ENCODE measurements around the gene CPOX.
"Not testable (repeated sequence)": the region's sequence is repeated elsewhere in the genome, so short reads cannot be mapped to it uniquely, and the experiment has no call there.

The CPOX gene

DNA sequence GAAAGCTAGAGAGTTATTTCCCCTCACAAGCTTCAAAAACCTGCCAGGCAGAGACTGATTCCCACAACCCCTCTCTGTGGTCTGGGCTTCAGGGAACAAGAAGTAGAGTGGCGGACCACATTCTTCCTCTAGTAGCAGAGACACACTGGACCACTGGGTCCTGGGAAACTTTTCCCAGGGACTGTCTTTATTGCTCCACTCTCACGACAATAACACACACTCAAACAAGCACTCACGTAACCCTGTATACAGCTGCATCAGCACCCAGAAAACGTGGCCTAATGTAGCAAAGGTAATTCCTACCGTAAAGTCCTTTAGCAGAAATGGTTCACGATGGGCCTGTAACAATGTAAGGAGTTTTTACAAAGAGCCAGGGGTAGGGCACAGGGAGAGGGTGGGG is 27.6 kb downstream of the CPOX start:
- no peak for DNase-seq (ENCODE audit: low spot score)
- TF ChIP-seq, protein P1, sequence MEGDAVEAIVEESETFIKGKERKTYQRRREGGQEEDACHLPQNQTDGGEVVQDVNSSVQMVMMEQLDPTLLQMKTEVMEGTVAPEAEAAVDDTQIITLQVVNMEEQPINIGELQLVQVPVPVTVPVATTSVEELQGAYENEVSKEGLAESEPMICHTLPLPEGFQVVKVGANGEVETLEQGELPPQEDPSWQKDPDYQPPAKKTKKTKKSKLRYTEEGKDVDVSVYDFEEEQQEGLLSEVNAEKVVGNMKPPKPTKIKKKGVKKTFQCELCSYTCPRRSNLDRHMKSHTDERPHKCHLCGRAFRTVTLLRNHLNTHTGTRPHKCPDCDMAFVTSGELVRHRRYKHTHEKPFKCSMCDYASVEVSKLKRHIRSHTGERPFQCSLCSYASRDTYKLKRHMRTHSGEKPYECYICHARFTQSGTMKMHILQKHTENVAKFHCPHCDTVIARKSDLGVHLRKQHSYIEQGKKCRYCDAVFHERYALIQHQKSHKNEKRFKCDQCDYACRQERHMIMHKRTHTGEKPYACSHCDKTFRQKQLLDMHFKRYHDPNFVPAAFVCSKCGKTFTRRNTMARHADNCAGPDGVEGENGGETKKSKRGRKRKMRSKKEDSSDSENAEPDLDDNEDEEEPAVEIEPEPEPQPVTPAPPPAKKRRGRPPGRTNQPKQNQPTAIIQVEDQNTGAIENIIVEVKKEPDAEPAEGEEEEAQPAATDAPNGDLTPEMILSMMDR (IDR thresholded peaks at IDR 0.05; ENCODE audit: extremely low read depth, insufficient read depth, missing control alignments) = no peak
- in situ Hi-C loops (cut with MboI; ENCODE audit: low pct_unique_long_range_greater_than_20kb, low sequenced_read_pairs, unreplicated experiment) = no loop called here

DNA sequence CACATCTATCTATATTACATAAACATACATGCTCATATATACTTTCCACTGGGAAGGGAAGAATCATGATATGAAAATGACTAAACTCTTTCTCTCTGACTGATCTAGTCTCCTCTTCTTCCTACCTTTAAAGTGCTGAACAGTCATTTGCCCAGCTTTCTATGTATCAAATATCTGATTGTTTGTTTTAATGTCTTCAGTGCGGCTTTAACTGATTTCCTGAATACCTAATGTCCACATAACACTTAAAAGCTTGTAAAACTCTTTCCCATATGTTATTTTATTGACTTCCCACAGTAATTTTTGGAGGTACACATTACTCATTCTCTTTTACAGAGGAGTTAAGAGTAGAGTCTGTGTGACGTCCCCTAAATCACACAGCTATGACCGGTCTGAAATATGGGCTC is 28.2 kb downstream of the CPOX start:
- TF ChIP-seq, protein P1 (IDR thresholded peaks at IDR 0.05; ENCODE audit: extremely low read depth, insufficient read depth, missing control alignments) = no peak
- in situ Hi-C loops (cut with MboI; ENCODE audit: low pct_unique_long_range_greater_than_20kb, low sequenced_read_pairs, unreplicated experiment) = no loop called here
- DNase-seq (ENCODE audit: low spot score) = no peak

DNA sequence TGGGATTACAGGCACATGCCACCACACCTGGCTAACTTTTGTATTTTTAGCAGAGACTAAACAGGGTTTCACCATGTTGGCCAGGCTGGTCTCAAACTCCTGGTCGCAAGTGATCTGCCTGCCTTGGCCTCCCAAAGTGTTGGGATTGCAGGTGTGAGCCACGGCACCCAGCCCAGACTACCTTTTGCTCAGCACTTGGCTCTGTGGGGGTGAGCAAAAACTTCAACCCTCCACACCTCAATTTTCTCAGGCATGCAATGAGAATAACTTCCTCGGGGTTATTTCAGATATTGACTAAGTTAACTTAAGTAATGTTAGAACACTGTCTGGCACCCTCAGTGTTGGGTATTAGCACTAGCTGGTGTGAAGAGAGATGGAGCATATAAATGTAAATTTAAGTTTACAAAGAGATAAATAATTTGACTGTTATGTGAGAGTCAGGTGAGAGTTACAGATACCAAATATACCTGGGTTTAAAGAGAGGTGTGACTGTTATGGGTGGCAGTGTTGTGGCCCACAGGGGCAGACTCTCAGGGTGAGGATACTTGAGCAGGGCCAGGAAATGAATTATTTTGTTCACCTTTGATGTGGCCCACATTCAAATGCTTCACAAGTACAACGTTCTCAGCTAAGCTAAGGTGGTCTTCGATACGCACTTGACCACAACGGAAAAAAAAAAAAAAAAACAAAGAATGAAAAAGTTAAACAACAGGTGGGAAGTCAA is 29.0 kb downstream of the CPOX start:
- TF ChIP-seq, protein P1 (IDR thresholded peaks at IDR 0.05; ENCODE audit: extremely low read depth, insufficient read depth, missing control alignments) = no peak
- in situ Hi-C loops (cut with MboI; ENCODE audit: low pct_unique_long_range_greater_than_20kb, low sequenced_read_pairs, unreplicated experiment) = loop anchor here (5.0 kb wide), 1 partner anchor 37 kb away; no protein-coding TSS in a partner anchor
- DNase-seq (ENCODE audit: low spot score) = no peak

DNA sequence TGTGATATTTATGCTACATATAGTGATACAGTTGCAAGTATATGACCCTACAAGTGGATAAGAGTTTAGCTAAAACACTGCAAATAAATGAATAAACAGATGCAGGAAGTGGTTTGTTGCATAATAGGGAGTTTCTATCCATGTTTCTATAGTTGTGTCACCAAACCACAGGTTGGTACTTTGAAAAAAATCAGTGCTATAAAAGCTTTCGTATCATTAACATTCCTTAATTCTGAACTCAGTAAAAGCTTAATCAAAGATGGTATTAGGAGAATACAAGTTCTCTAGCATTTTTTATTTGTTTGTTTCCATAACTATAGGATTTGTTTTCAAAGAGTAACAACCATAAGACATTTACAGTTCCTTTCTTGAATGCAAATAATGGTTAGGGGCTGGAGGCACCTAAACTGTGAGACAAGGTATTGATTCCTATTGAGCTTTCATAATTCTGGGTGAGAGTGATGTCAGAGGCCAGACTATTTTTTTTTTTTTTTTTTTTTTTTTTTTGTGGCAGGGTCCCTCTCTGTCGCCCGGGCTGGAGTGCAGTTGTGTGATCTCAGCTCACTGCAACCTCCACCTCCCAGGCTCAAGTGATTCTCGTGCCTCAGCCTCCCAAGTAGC is 29.6 kb downstream of the CPOX start:
- in situ Hi-C loops (cut with MboI; ENCODE audit: low pct_unique_long_range_greater_than_20kb, low sequenced_read_pairs, unreplicated experiment) = loop anchor here (5.0 kb wide), 1 partner anchor 36 kb away; no protein-coding TSS in a partner anchor
- TF ChIP-seq, protein P1 (IDR thresholded peaks at IDR 0.05; ENCODE audit: extremely low read depth, insufficient read depth, missing control alignments) = no peak
- no peak for DNase-seq (ENCODE audit: low spot score)

DNA sequence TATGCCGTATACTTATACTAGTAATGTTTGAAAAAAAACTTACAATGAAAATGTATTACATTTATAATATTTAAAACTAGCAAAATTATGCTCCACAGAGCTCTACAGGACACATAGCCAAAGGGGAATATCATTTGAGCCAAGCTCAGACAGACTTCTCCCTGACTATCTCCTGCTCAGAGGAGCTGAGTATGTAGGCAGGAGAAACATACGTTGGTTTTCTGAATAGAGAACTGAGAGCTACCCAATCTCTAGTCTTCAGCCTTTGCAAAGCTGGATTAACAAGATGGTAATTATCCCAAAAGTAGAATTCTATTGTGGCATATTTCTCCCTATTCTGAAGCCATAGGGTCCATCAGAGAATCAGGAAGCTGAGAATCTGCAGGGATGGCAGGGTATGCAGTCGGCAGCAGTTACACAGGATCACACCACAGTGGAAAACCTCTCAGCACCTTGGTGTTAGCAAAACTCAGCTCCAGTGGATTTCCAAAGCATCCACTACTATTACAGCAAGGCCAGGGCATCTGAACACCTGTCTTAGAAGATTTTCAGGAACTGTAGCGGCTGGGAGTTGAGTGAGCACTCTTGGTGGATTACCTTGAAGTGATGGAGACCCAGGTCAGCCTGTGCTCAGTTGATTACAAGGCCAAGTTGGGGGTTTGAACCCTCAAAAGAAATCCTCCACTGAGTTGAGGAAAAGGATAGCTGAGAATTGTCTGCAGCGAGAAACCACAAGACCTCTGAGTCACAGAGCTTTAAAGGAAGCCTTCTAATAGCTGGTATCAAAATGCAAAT is 31.5 kb downstream of the CPOX start:
- in situ Hi-C loops (cut with MboI; ENCODE audit: low pct_unique_long_range_greater_than_20kb, low sequenced_read_pairs, unreplicated experiment) = loop anchor here (5.0 kb wide), 1 partner anchor 35 kb away; no protein-coding TSS in a partner anchor
- TF ChIP-seq, protein P1 (IDR thresholded peaks at IDR 0.05; ENCODE audit: extremely low read depth, insufficient read depth, missing control alignments) = no peak
- DNase-seq (ENCODE audit: low spot score) = no peak

DNA sequence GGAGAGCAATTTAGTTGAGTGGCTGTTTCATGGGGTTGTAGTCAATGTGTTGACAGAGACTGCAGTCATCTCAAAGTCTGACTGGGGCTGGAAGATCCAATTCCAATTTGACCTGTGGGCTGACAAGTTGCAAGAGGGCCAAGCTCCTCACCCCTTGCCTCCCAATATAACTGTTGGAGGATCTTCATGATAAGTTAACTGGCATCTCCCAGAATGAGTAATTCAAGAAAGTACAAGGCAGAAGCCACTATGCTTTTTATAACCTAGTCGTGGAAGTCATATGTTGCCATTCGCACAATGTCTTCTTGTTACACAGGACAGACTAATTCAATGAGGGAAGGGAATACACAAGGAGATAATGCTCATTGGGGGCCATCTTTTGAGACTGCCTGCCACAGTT is 32.5 kb downstream of the CPOX start:
- in situ Hi-C loops (cut with MboI; ENCODE audit: low pct_unique_long_range_greater_than_20kb, low sequenced_read_pairs, unreplicated experiment) = loop anchor here (5.0 kb wide), 1 partner anchor 34 kb away; no protein-coding TSS in a partner anchor
- TF ChIP-seq, protein P1 (IDR thresholded peaks at IDR 0.05; ENCODE audit: extremely low read depth, insufficient read depth, missing control alignments) = no peak
- no peak for DNase-seq (ENCODE audit: low spot score)

DNA sequence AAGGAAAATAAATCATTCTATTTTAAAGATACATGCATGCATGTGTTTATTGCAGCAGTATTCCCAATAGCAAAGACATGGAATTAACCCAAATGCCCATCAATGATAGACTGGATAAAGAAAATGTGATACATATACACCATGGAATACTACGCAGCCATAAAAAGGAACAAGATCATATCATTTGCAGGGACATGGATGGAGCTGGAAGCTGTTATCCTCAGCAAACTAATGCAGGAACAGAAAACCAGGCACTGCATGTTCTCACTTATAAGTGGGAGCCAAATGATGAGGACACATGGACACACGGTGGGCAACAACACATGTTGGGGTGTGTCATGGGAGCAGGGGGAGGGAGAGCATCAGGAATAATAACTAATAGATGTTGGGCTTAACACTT is 33.6 kb downstream of the CPOX start:
- in situ Hi-C loops (cut with MboI; ENCODE audit: low pct_unique_long_range_greater_than_20kb, low sequenced_read_pairs, unreplicated experiment) = loop anchor here (5.0 kb wide), 1 partner anchor 32 kb away; no protein-coding TSS in a partner anchor
- DNase-seq (ENCODE audit: low spot score) = not testable (repeated sequence)

Data from GM13977 (cell line).